Stimulated activated effector memory CD8-positive, alpha-beta T cell treated with anti-CD3 and anti-CD28 coated beads, Interleukin-12 subunit alpha, Interleukin-12 subunit beta, amount 100 ng/mL, for 72 hours (primary cell): Measurements from ENCODE around the gene KLB.
"Not testable (repeated sequence)": the region's sequence is repeated elsewhere in the genome, so short reads cannot be mapped to it uniquely, and the experiment has no call there.

Experiments
- ATAC-seq: fragments of 150-1000 bp; cut with Tn5 transposase; 2 replicates; pipeline ENCODE4 v1.10.0; 2021
- DNase-seq, 2 donors: peaks; one replicate each; pipeline ENCODE4 v3.0.0; 2021 to 2022; ENCODE audit warnings: low spot score in 2 of 2
- H3K27ac Mint-ChIP-seq: one replicate; pipeline ENCODE4 v1.8.0; 2022; ENCODE audit warnings: mild to moderate bottlenecking, mixed read lengths
- H3K36me3 Mint-ChIP-seq: one replicate; pipeline ENCODE4 v1.8.0; 2022; ENCODE audit warnings: mild to moderate bottlenecking, mixed read lengths
- H3K4me1 Mint-ChIP-seq: one replicate; pipeline ENCODE4 v1.8.0; 2022; ENCODE audit warnings: mixed read lengths
- H3K4me3 Mint-ChIP-seq: one replicate; pipeline ENCODE4 v1.8.0; 2022; ENCODE audit warnings: mild to moderate bottlenecking, mixed read lengths
- H3K9me3 Mint-ChIP-seq: one replicate; pipeline ENCODE4 v1.8.0; 2022; ENCODE audit warnings: mixed read lengths

Gene KLB

GRCh38 chr4:39401640-39402039, 5.1 kb upstream of the KLB start:
- H3K36me3 Mint-ChIP-seq, DNase-seq, H3K27ac Mint-ChIP-seq: not testable (repeated sequence)

GRCh38 chr4:39407584-39407885, 805 bp downstream of the KLB start:
- no peak for ATAC-seq
- H3K27ac Mint-ChIP-seq = no peak overlapping the region
- H3K9me3 Mint-ChIP-seq = no peaks in the 10 kb centered on the region
- H3K36me3 Mint-ChIP-seq = no peaks in the 10 kb centered on the region
- H3K4me1 Mint-ChIP-seq = no peaks in the 10 kb centered on the region
- no peak for DNase-seq
- H3K4me3 Mint-ChIP-seq = no peak overlapping the region

More at GRCh38 chr4:39401640-39402039, 5.1 kb upstream of the KLB start:
- not testable (repeated sequence) for H3K4me1 Mint-ChIP-seq, H3K4me3 Mint-ChIP-seq, ATAC-seq, H3K9me3 Mint-ChIP-seq

GRCh38 chr4:39410415-39410814, 3.7 kb downstream of the KLB start:
- DNase-seq (no peak), ATAC-seq (no peak)
- Mint-ChIP-seq H3K36me3 (no peaks in the 10 kb centered on the region), H3K27ac (no peak overlapping the region), H3K4me3 (no peak overlapping the region), H3K4me1 (no peaks in the 10 kb centered on the region), H3K9me3 (no peaks in the 10 kb centered on the region)

GRCh38 chr4:39411561-39411960, 4.8 kb downstream of the KLB start:
- H3K36me3 Mint-ChIP-seq, DNase-seq, H3K4me3 Mint-ChIP-seq, H3K27ac Mint-ChIP-seq, H3K4me1 Mint-ChIP-seq, ATAC-seq, H3K9me3 Mint-ChIP-seq: not testable (repeated sequence)

GRCh38 chr4:39415678-39416283, 9.1 kb downstream of the KLB start:
- DNase-seq (no peak), ATAC-seq (no peak)
- Mint-ChIP-seq H3K36me3 (no peaks in the 10 kb centered on the region), H3K4me1 (no peaks in the 10 kb centered on the region), H3K9me3 (no peaks in the 10 kb centered on the region), H3K4me3 (no peak overlapping the region), H3K27ac (no peak overlapping the region)

- DNase-seq (no peak), ATAC-seq (no peak)
- no peak overlapping the region for H3K27ac Mint-ChIP-seq
- H3K9me3 Mint-ChIP-seq = no peaks in the 10 kb centered on the region
- no peak overlapping the region for H3K4me3 Mint-ChIP-seq
- H3K4me1 Mint-ChIP-seq = no peaks in the 10 kb centered on the region
- H3K36me3 Mint-ChIP-seq = no peaks in the 10 kb centered on the region
Measured at GRCh38 chr4:39422247-39422646, 15.5 kb downstream of the KLB start.

- H3K36me3 Mint-ChIP-seq, DNase-seq, H3K27ac Mint-ChIP-seq, H3K4me3 Mint-ChIP-seq, H3K4me1 Mint-ChIP-seq, ATAC-seq, H3K9me3 Mint-ChIP-seq: not testable (repeated sequence)
Measured at GRCh38 chr4:39425297-39425696, 18.6 kb downstream of the KLB start.

GRCh38 chr4:39426728-39427127, 20.0 kb downstream of the KLB start:
- no peaks in the 10 kb centered on the region for H3K36me3 Mint-ChIP-seq
- no peaks in the 10 kb centered on the region for H3K4me1 Mint-ChIP-seq
- H3K9me3 Mint-ChIP-seq = no peaks in the 10 kb centered on the region
- no peak overlapping the region for H3K27ac Mint-ChIP-seq
- DNase-seq = no peak
- no peak for ATAC-seq
- H3K4me3 Mint-ChIP-seq = no peak overlapping the region

- Mint-ChIP-seq H3K4me1 (no peaks in the 10 kb centered on the region), H3K36me3 (no peaks in the 10 kb centered on the region), H3K4me3 (no peak overlapping the region), H3K27ac (no peak overlapping the region), H3K9me3 (no peaks in the 10 kb centered on the region)
- no peak for DNase-seq
- no peak for ATAC-seq
Measured at GRCh38 chr4:39427520-39428114, 20.9 kb downstream of the KLB start.

- H3K9me3 Mint-ChIP-seq = no peaks in the 10 kb centered on the region
- no peak overlapping the region for H3K4me3 Mint-ChIP-seq
- DNase-seq = no peak
- H3K27ac Mint-ChIP-seq = peak overlapping the region; percentile 6
- H3K36me3 Mint-ChIP-seq = no peaks in the 10 kb centered on the region
- ATAC-seq = no peak
- no peaks in the 10 kb centered on the region for H3K4me1 Mint-ChIP-seq
Measured at GRCh38 chr4:39429476-39430334, 23.0 kb downstream of the KLB start.

- H3K36me3 Mint-ChIP-seq = no peaks in the 10 kb centered on the region
- H3K27ac Mint-ChIP-seq = no peak overlapping the region
- H3K4me3 Mint-ChIP-seq = no peak overlapping the region
- DNase-seq (no peak), ATAC-seq (no peak)
- H3K9me3 Mint-ChIP-seq = no peaks in the 10 kb centered on the region
- H3K4me1 Mint-ChIP-seq = no peaks in the 10 kb centered on the region
Measured at GRCh38 chr4:39433878-39434492, 27.3 kb downstream of the KLB start.

- no peak for DNase-seq
Measured at GRCh38 chr4:39435659-39436563, 29.2 kb downstream of the KLB start.

GRCh38 chr4:39441593-39441992, 34.9 kb downstream of the KLB start:
- no peaks in the 10 kb centered on the region for H3K36me3 Mint-ChIP-seq
- H3K9me3 Mint-ChIP-seq = no peaks in the 10 kb centered on the region
- peaks cover 7% of the 10 kb centered on the region for H3K4me1 Mint-ChIP-seq
- no peak overlapping the region for H3K4me3 Mint-ChIP-seq
- no peak for DNase-seq
- no peak overlapping the region for H3K27ac Mint-ChIP-seq
- ATAC-seq = peak; percentile 33

More at GRCh38 chr4:39435659-39436563, 29.2 kb downstream of the KLB start:
- Mint-ChIP-seq H3K36me3 (no peaks in the 10 kb centered on the region), H3K4me1 (no peaks in the 10 kb centered on the region), H3K27ac (no peak overlapping the region), H3K4me3 (no peak overlapping the region), H3K9me3 (no peaks in the 10 kb centered on the region)
- ATAC-seq = no peak

GRCh38 chr4:39442998-39443397, 36.3 kb downstream of the KLB start:
- Mint-ChIP-seq H3K27ac (no peak overlapping the region), H3K4me1 (peaks cover 7% of the 10 kb centered on the region), H3K36me3 (no peaks in the 10 kb centered on the region), H3K9me3 (no peaks in the 10 kb centered on the region), H3K4me3 (no peak overlapping the region)
- DNase-seq (peak in 1 of 2 donors; percentile 55), ATAC-seq (peak; percentile 81)

GRCh38 chr4:39446483-39446841, 39.7 kb downstream of the KLB start:
- DNase-seq (no peak), ATAC-seq (no peak)
- no peak overlapping the region for H3K4me3 Mint-ChIP-seq
- peaks cover 32% of the 10 kb centered on the region for H3K36me3 Mint-ChIP-seq
- no peak overlapping the region for H3K27ac Mint-ChIP-seq
- H3K4me1 Mint-ChIP-seq = peaks cover 7% of the 10 kb centered on the region
- no peaks in the 10 kb centered on the region for H3K9me3 Mint-ChIP-seq
